ENCODE measurements around the gene NOD2. TPM values are rescaled to one million over a fixed set of nuclear protein-coding genes. Genes with fewer than 3 reads are reported as not detected.

The NOD2 gene
- total RNA-seq, 1 experiment from 2014 or later: 5.4 TPM

- BruUV-seq (replicated peaks): no TSS peak
- Histone ChIP-seq H3K4me2 (ENCODE audit: low read length) (no peak overlapping the region), H3K4me1 (ENCODE audit: control insufficient read depth in 1 of 2, insufficient read depth in 2 of 2, low read length in 2 of 2) (no peaks in the 10 kb centered on the region), H3K9me3 (ENCODE audit: control insufficient read depth in 1 of 2, insufficient read depth in 1 of 2, low read depth in 1 of 2, low read length in 2 of 2) (no peaks in the 10 kb centered on the region), H3K27me3 (ENCODE audit: insufficient read depth, low read length) (no peaks in the 10 kb centered on the region), H3K4me3 (replicated peaks in 1 of 2; ENCODE audit: low read depth in 1 of 2, low read length in 2 of 2) (no peak overlapping the region), H3K9ac (ENCODE audit: low read length) (no peak overlapping the region), H3K79me2 (ENCODE audit: insufficient read depth, low read length) (no peaks in the 10 kb centered on the region), H3K9me2 (ENCODE audit: insufficient read depth) (no peaks in the 10 kb centered on the region), H4K20me1 (ENCODE audit: insufficient read depth) (no peaks in the 10 kb centered on the region), H3K36me3 (ENCODE audit: control insufficient read depth in 1 of 2, insufficient read depth in 2 of 2, low read length in 2 of 2) (no peaks in the 10 kb centered on the region), H2AFZ (ENCODE audit: low read depth, low read length, poor library complexity, severe bottlenecking) (no peak overlapping the region), H3K27ac (ENCODE audit: low read depth, low read length) (no peak overlapping the region)
- ATAC-seq (no peak), DNase-seq (ENCODE audit: low read depth, low spot score) (no peak)
- RAD21 ChIA-PET (ENCODE audit: low non-redundant PET in 1 of 2, low total read pairs in 2 of 2, uncharacterized antibody in 2 of 2, unreplicated experiment in 2 of 2): interaction anchor here in 1 of 2 experiments (1.0 kb wide), 1 partner anchor 269 kb away, joined by 3 read pairs; no protein-coding TSS in a partner anchor
- intact Hi-C loops (cut with micrococcal nuclease): no loop called here
- POLR2A ChIA-PET: no interaction called here
- CTCF ChIA-PET: interaction anchor here (0.9 to 1.0 kb wide), 4 partner anchors 97 to 317 kb away, joined by 3 to 6 read pairs (median 3); no protein-coding TSS in a partner anchor
- no peak for TF ChIP-seq REST (IDR thresholded peaks at IDR 0.05; ENCODE audit: low read depth)
- TF ChIP-seq TCF7L2 (IDR thresholded peaks at IDR 0.05; ENCODE audit: borderline replicate concordance, extremely low read depth, insufficient read depth, insufficient read length): no peak
- no peak for TF ChIP-seq ZNF274 (IDR thresholded peaks at IDR 0.05; ENCODE audit: low read depth, low read length)
- no peak for TF ChIP-seq SRF (IDR thresholded peaks at IDR 0.05; ENCODE audit: low read depth)
- TF ChIP-seq RAD21 (IDR thresholded peaks at IDR 0.05; ENCODE audit: low read depth): no peak
- no peak for TF ChIP-seq EZH2phosphoT487 (IDR thresholded peaks at IDR 0.05; ENCODE audit: borderline replicate concordance)
- no peak for TF ChIP-seq ZFX (IDR thresholded peaks at IDR 0.05)
- TF ChIP-seq CEBPB (IDR thresholded peaks at IDR 0.05; ENCODE audit: low read depth): no peak
- TF ChIP-seq ATF3 (IDR thresholded peaks at IDR 0.05): no peak
- no peak for TF ChIP-seq SIN3A (IDR thresholded peaks at IDR 0.05; ENCODE audit: low read depth)
Observed at GRCh38 chr16:50644245-50644644, 49.2 kb upstream of the NOD2 start.
